ENCODE results near the gene TCEAL8. TPM values are rescaled to one million over a fixed set of nuclear protein-coding genes. Genes with fewer than 3 reads are reported as not detected.

Gene TCEAL8
- total RNA-seq, 1 experiment from 2014 or later: 37.3 TPM

DNA sequence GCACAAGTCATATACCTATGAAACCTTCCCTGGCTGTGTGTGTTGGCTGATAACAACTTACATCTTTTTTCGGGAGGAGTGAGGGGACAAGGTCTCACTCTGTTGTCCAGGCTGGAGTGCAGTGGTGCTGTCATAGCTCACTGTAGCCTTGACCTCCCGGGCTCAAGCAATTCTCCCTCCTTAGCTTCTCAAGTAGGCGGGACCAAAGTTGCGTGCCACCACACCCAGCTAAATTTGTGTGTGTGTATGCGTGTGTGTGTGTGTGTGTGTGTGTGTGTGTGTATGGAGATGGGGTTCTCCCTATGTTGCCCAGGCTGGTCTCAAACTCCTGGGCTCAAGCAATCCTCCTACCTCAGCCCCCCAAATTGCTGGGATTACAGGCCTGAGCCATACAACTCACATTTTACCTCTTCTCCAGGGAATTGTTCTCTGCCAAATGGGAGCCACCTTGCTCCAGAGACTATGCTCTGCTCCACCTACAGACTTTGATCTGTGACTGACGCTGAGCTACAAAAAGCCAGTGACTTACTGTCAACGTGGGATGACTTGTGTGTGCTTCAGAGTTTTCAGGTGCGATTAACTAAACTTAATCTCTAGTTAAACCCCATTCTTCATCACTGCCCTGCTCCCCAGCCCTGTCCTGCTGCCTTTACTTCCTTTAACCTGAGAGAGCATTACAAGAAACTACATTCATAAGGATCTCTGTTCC is 42.1 kb downstream of the TCEAL8 start:
- no peak overlapping the region for H2AFZ ChIP-seq (ENCODE audit: low read depth, low read length, poor library complexity, severe bottlenecking)
- no peaks in the 10 kb centered on the region for H3K27me3 ChIP-seq (ENCODE audit: insufficient read depth, low read length)
- no TSS peak for BruUV-seq (replicated peaks)
- intact Hi-C loops (cut with micrococcal nuclease): loop anchor here (5.0 kb wide), 1 partner anchor 34 kb away; no protein-coding TSS in a partner anchor
- ChIA-PET RAD21 (ENCODE audit: low non-redundant PET in 1 of 2, low total read pairs in 2 of 2, uncharacterized antibody in 2 of 2, unreplicated experiment in 2 of 2) (no interaction called here), POLR2A (no interaction called here), CTCF (interaction anchor here (2.7 kb wide), 1 partner anchor 251 kb away, joined by 21 read pairs; no protein-coding TSS in a partner anchor)
- peaks cover 0 to 4% of the 10 kb centered on the region in 2 experiments; a peak in 1 of 4 replicates for H3K4me1 ChIP-seq (ENCODE audit: control insufficient read depth in 1 of 2, insufficient read depth in 2 of 2, low read length in 2 of 2)
- no peak overlapping the region for H3K9ac ChIP-seq (ENCODE audit: low read length)
- ATAC-seq: no peak
- no peak for TF ChIP-seq EZH2phosphoT487 (IDR thresholded peaks at IDR 0.05; ENCODE audit: borderline replicate concordance)
- TF ChIP-seq RAD21 (IDR thresholded peaks at IDR 0.05; ENCODE audit: low read depth): no peak
- no peak for TF ChIP-seq EGR1 (IDR thresholded peaks at IDR 0.05; ENCODE audit: low read depth)
- TF ChIP-seq, protein P1, sequence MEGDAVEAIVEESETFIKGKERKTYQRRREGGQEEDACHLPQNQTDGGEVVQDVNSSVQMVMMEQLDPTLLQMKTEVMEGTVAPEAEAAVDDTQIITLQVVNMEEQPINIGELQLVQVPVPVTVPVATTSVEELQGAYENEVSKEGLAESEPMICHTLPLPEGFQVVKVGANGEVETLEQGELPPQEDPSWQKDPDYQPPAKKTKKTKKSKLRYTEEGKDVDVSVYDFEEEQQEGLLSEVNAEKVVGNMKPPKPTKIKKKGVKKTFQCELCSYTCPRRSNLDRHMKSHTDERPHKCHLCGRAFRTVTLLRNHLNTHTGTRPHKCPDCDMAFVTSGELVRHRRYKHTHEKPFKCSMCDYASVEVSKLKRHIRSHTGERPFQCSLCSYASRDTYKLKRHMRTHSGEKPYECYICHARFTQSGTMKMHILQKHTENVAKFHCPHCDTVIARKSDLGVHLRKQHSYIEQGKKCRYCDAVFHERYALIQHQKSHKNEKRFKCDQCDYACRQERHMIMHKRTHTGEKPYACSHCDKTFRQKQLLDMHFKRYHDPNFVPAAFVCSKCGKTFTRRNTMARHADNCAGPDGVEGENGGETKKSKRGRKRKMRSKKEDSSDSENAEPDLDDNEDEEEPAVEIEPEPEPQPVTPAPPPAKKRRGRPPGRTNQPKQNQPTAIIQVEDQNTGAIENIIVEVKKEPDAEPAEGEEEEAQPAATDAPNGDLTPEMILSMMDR (IDR thresholded peaks at IDR 0.05 in 2 of 3, conservative IDR thresholded peaks at IDR 0.05 in 1 of 3; ENCODE audit: borderline replicate concordance in 1 of 3, insufficient read depth in 1 of 3, low read depth in 2 of 3, low read length in 2 of 3): no peak
- TF ChIP-seq ZNF274 (IDR thresholded peaks at IDR 0.05; ENCODE audit: low read depth, low read length): no peak
- no peak for TF ChIP-seq POLR2A (IDR thresholded peaks at IDR 0.05; ENCODE audit: borderline replicate concordance, extremely low read depth, insufficient read depth, insufficient read length)
- no peak for TF ChIP-seq TCF7L2 (IDR thresholded peaks at IDR 0.05; ENCODE audit: borderline replicate concordance, extremely low read depth, insufficient read depth, insufficient read length)
- TF ChIP-seq JUND (IDR thresholded peaks at IDR 0.05): no peak
- TF ChIP-seq CBX3 (IDR thresholded peaks at IDR 0.05; ENCODE audit: low read depth): no peak
- TF ChIP-seq ATF3 (IDR thresholded peaks at IDR 0.05): no peak
- TF ChIP-seq ELF1 (IDR thresholded peaks at IDR 0.05; ENCODE audit: borderline replicate concordance, low read depth): no peak
- H3K79me2 ChIP-seq (ENCODE audit: insufficient read depth, low read length): no peaks in the 10 kb centered on the region
- no peaks in the 10 kb centered on the region for H3K9me2 ChIP-seq (ENCODE audit: insufficient read depth)
- no peak overlapping the region for H3K4me2 ChIP-seq (ENCODE audit: low read length)
- no peaks in the 10 kb centered on the region for H3K36me3 ChIP-seq (ENCODE audit: control insufficient read depth in 1 of 2, insufficient read depth in 2 of 2, low read length in 2 of 2)
- H3K4me3 ChIP-seq (replicated peaks in 1 of 2; ENCODE audit: low read depth in 1 of 2, low read length in 2 of 2): no peak overlapping the region
- DNase-seq (ENCODE audit: low read depth, low spot score): no peak
- H3K27ac ChIP-seq (ENCODE audit: low read depth, low read length): no peak overlapping the region
- no peaks in the 10 kb centered on the region for H3K9me3 ChIP-seq (ENCODE audit: control insufficient read depth in 1 of 2, insufficient read depth in 1 of 2, low read depth in 1 of 2, low read length in 2 of 2)
- no peaks in the 10 kb centered on the region for H4K20me1 ChIP-seq (ENCODE audit: insufficient read depth)

Measured in HCT116 (cell line).